Fibroblast of pulmonary artery (primary cell): ENCODE results near the gene MPC2.

Experiments used
- DNase-seq: peaks from one replicate; pipeline ENCODE4 v3.0.0-alpha.2; 2010; ENCODE audit warnings: low read depth
- H3K4me3 ChIP-seq: replicated peaks from 2 replicates; pipeline ENCODE4 v1.5.1; 2011; ENCODE audit warnings: low read depth, mild to moderate bottlenecking, control low read depth, low read length, moderate library complexity
- TF ChIP-seq, protein P1 (sequence below): IDR thresholded peaks from 2 replicates; pipeline ENCODE4 v1.5.1; 2011; ENCODE audit warnings: mild to moderate bottlenecking, control low read depth, low read length, inconsistent platforms; ENCODE audit errors: missing control alignments

MPC2 gene

DNA sequence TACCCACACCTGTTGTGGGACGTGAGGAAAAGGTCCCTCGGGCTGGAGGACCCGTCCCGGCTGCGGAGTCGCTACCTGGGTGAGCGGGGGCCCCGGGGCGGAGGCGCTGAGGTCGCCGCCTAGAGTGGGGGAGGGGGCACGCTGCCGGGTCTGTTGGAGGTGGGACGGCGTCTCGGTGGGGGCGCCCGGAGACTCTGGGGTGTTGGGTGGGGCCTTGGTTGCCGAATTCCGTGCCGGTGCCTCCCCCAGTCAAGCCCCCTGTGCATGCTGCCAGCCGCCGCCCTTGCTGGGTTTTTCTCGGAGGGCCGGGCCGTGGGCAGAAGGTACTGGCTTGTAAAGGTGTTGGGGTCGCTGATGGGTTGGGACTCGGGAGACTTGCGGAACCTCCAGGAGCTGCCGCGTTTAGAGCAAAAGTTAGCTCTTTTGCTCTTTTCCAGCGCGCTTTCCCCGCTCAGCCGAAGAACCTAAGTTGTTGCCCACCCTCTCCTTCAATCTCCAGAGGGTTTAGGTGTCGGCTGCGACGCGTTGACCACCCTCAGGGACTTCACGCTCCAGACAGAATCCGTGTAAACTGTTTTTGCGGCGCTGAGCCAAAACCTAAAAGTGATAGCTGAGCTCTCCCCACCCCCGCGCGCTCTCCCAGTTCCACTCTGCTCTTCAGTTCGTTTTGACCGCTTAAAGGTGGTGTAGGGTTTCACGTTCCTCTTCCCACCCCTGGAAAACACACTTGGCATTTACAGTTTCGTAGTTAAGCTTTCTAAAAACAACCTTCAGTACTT, at the start of gene MPC2:
Gene MPC2, minus strand, starts transcription at position 143 of the 779 bp plus-strand sequence. CDS start 1,231 bp downstream, outside the sequence.
- TF ChIP-seq, protein P1, sequence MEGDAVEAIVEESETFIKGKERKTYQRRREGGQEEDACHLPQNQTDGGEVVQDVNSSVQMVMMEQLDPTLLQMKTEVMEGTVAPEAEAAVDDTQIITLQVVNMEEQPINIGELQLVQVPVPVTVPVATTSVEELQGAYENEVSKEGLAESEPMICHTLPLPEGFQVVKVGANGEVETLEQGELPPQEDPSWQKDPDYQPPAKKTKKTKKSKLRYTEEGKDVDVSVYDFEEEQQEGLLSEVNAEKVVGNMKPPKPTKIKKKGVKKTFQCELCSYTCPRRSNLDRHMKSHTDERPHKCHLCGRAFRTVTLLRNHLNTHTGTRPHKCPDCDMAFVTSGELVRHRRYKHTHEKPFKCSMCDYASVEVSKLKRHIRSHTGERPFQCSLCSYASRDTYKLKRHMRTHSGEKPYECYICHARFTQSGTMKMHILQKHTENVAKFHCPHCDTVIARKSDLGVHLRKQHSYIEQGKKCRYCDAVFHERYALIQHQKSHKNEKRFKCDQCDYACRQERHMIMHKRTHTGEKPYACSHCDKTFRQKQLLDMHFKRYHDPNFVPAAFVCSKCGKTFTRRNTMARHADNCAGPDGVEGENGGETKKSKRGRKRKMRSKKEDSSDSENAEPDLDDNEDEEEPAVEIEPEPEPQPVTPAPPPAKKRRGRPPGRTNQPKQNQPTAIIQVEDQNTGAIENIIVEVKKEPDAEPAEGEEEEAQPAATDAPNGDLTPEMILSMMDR = no peak
- peak; percentile 71 for DNase-seq
- H3K4me3 ChIP-seq = peak within 1 kb of the TSS; percentile 96

DNA sequence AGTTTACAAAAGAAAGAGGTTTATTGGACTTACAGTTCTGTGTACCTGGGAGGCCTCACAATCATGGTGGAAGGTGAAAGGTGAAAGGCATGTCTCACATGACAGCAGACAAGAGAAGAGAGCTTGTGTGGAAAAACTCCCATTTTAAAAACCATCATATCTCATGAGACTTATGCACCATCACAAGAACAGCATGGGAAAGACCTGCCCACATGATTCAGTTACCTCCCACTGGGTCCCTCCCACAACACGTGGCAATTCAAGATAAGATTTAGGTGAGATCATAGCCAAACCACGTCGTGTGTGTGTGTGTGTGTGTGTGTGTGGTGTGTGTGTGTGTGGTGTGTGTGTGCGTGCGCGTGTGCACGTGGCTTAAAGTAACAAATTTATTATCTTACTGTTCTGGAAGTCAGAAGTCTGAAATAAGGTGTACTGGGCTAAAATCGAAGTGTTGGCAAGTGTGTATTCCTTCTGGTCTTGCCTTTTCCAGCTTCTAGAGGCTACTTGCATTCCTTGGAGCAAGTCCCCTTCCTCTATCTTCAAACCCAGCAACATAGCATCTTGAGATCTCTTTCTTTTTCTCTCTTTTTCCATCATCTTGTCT, 48.1 kb upstream of the MPC2 start:
- no peak for DNase-seq
- no peak overlapping the region for H3K4me3 ChIP-seq
- TF ChIP-seq, protein P1 = no peak

DNA sequence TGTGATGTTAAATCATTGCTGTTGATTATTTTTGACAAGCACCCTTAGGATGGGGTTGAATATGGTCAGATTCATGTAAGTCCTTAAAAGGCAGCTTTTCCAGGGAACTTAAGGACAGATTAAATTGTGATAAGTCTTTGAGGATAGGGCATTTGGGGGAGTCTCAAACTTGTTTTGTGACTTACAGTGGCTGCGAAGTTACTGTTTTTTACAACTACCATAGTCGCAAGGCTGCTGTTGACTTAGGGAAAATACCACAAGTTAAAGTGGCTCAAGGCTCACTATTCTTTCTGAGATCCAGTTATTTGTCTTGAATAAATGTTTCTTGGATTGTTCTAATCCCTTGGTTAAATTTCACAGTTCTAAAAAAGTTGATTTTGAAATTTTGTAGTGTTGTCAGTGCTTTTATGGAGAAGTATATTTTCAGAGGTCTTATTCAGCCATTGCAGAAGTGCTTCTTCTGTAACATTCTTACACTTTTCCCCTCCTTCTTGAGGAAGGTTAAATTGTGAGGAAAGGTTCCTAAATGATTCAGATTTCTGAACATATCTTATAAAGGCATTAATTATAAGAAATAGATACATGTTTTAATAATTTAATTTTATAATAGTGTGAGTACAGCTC, 47.0 kb upstream of the MPC2 start:
- TF ChIP-seq, protein P1 = no peak
- no peak for DNase-seq

DNA sequence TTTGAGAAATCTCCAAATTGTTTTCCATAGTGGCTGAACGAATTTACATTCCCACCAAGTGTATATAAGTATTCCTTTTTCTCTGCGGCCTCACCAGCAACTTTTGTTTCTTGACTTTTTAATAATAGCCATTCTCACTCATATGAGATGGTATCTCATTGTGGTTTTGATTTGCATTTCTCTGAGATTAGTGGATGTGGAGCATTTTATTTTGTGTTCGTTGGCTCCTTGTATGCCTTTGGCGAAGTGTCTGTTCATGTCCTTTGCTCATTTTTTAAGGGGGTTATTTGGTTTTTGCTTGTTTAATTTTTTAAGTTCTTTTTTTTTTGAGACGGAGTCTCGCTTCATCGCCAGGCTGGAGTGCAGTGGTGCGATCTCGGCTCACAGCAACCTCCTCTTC, 45.1 kb upstream of the MPC2 start:
- H3K4me3 ChIP-seq = no peak overlapping the region
- TF ChIP-seq, protein P1 = no peak
- DNase-seq = no peak

More for the DNA sequence above, 47.0 kb upstream of the MPC2 start:
- H3K4me3 ChIP-seq = no peak overlapping the region

DNA sequence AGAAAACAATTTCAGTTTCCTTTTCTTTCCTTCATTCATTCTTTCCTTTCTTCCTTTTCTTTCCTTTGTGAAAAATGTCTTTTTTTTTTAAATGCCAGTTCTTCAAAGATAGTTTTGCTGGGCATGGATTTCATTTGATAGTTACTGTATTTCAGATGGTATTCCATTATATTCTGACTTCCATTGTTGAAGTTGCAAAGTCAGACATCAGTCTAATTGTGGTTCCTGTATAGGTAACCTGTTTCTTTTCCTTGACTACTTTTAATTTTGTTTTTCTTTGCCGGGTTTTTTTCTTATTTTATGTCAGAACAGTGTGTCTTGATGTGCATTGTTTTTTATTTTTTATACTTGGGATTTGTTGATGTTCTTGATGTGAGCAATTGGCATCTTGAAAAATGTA, 40.4 kb upstream of the MPC2 start:
- TF ChIP-seq, protein P1 = no peak
- DNase-seq = no peak
- no peak overlapping the region for H3K4me3 ChIP-seq

DNA sequence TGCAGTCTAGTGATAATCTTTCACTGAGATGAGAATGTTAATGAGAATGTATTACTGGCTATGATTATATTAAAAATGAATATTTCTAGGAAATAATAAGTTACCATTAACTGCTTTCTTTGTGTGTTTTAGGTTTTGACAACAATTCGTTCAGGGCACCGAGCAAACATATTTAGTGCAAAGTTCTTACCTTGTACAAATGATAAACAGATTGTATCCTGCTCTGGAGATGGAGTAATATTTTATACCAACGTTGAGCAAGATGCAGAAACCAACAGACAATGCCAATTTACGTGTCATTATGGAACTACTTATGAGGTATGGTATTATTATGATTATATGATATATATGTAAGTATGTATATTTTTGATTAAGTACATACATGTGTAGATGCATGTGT, 37.8 kb upstream of the MPC2 start:
- H3K4me3 ChIP-seq = no peak overlapping the region
- DNase-seq = no peak
- TF ChIP-seq, protein P1 = no peak
